Naive B cell (primary cell): Measurements from ENCODE around the gene FETUB. TPM values are rescaled to one million over a fixed set of nuclear protein-coding genes. Genes with fewer than 3 reads are reported as not detected.
A peak's percentile ranks its signal among the peaks of the same experiment; 100 is the strongest.

Experiments
- ATAC-seq, 2 donors: fragments of 150-1000 bp; cut with Tn5 transposase; 2 replicates each; pipeline ENCODE4 v1.10.0; 2021; ENCODE audit warnings: low read depth in 2 of 2, mild to moderate bottlenecking in 2 of 2, moderate library complexity in 2 of 2
- DNase-seq: peaks from one replicate; pipeline ENCODE4 v3.0.0; 2022
- H3K27ac Mint-ChIP-seq, 6 donors: one replicate each; pipeline ENCODE4 v1.8.0; 2020 to 2022; ENCODE audit warnings: mild to moderate bottlenecking in 6 of 6, mixed read lengths in 6 of 6, moderate library complexity in 5 of 6, inconsistent platforms in 2 of 6
- H3K27me3 Mint-ChIP-seq, 3 donors: one replicate each; pipeline ENCODE4 v1.8.0; 2021 to 2022; ENCODE audit warnings: mixed read lengths in 3 of 3, mild to moderate bottlenecking in 1 of 3
- H3K36me3 Mint-ChIP-seq, 2 donors: one replicate each; pipeline ENCODE4 v1.8.0; 2020 to 2022; ENCODE audit warnings: mixed read lengths in 2 of 2, inconsistent platforms in 1 of 2, mild to moderate bottlenecking in 1 of 2
- H3K4me1 Mint-ChIP-seq, 3 donors: one replicate each; pipeline ENCODE4 v1.8.0; 2020 to 2022; ENCODE audit warnings: mixed read lengths in 3 of 3, inconsistent platforms in 1 of 3, mild to moderate bottlenecking in 1 of 3, moderate library complexity in 1 of 3
- H3K4me3 Mint-ChIP-seq, 8 donors: one replicate each; pipeline ENCODE4 v1.8.0; 2020 to 2022; ENCODE audit warnings: mild to moderate bottlenecking in 8 of 8, mixed read lengths in 8 of 8, moderate library complexity in 8 of 8, inconsistent platforms in 2 of 8
- H3K9me3 Mint-ChIP-seq, 7 donors: one replicate each; pipeline ENCODE4 v1.8.0; 2020 to 2022; ENCODE audit warnings: mixed read lengths in 7 of 7, mild to moderate bottlenecking in 5 of 7, inconsistent platforms in 2 of 7, moderate library complexity in 1 of 7
- polyA plus RNA-seq, 6 donors: library from polyadenylated mRNA; unstranded; fragments of 300-500 nt; fragmentation: Illumina TruSeq; gene quantifications; one replicate each; pipeline ENCODE4 v1.2.3, GENCODE V29; 2021; ENCODE audit warnings: low read depth in 6 of 6

Gene FETUB
- polyA plus RNA-seq, 6 donors from 2014 or later, result not detected

GRCh38 chr3:186653080-186653707 is 13.0 kb downstream of the FETUB start:
- H3K4me3 Mint-ChIP-seq, result peak overlapping the region in 7 of 8 donors; percentile 16 to 77 (median 57)
- DNase-seq (peak; percentile 77), ATAC-seq (peak; percentile 94)
- H3K27ac Mint-ChIP-seq, result peak overlapping the region; percentile 81 to 97 (median 90)
- H3K9me3 Mint-ChIP-seq, result peaks cover 0 to 2% (median 0%) of the 10 kb centered on the region in 7 donors
- peaks cover 0 to 5% (median 3%) of the 10 kb centered on the region in 3 donors for H3K27me3 Mint-ChIP-seq
- H3K36me3 Mint-ChIP-seq, result no peaks in the 10 kb centered on the region
- peaks cover 14 to 32% (median 18%) of the 10 kb centered on the region in 3 donors for H3K4me1 Mint-ChIP-seq

GRCh38 chr3:186653984-186654383 is 13.8 kb downstream of the FETUB start:
- Mint-ChIP-seq H3K36me3 (no peaks in the 10 kb centered on the region), H3K9me3 (peaks cover 0 to 2% (median 0%) of the 10 kb centered on the region in 7 donors), H3K4me1 (peaks cover 14 to 32% (median 18%) of the 10 kb centered on the region in 3 donors), H3K27me3 (peaks cover 0 to 13% (median 11%) of the 10 kb centered on the region in 3 donors), H3K4me3 (peak overlapping the region in 3 of 8 donors; percentile 11 to 77 (median 15)), H3K27ac (peak overlapping the region in 2 of 6 donors; percentile 88 to 93)
- DNase-seq (no peak), ATAC-seq (no peak)

GRCh38 chr3:186663361-186664118 is 23.3 kb downstream of the FETUB start:
- no peaks in the 10 kb centered on the region for H3K36me3 Mint-ChIP-seq
- ATAC-seq (no peak), DNase-seq (no peak)
- H3K4me1 Mint-ChIP-seq, result no peaks in the 10 kb centered on the region
- H3K27ac Mint-ChIP-seq, result no peak overlapping the region
- peaks cover 19 to 52% (median 48%) of the 10 kb centered on the region in 3 donors for H3K27me3 Mint-ChIP-seq
- no peaks in the 10 kb centered on the region for H3K9me3 Mint-ChIP-seq
- H3K4me3 Mint-ChIP-seq, result no peak overlapping the region

GRCh38 chr3:186664119-186664495 is 23.9 kb downstream of the FETUB start:
- Mint-ChIP-seq H3K4me1 (no peaks in the 10 kb centered on the region), H3K27ac (peak overlapping the region in 1 of 6 donors; percentile 27), H3K36me3 (no peaks in the 10 kb centered on the region), H3K27me3 (peaks cover 19 to 48% (median 42%) of the 10 kb centered on the region in 3 donors), H3K4me3 (no peak overlapping the region), H3K9me3 (no peaks in the 10 kb centered on the region)
- ATAC-seq, result no peak
- no peak for DNase-seq

- Mint-ChIP-seq H3K4me1 (no peaks in the 10 kb centered on the region), H3K36me3 (no peaks in the 10 kb centered on the region), H3K27ac (peak overlapping the region in 1 of 6 donors; percentile 27), H3K27me3 (peaks cover 19 to 44% (median 38%) of the 10 kb centered on the region in 3 donors), H3K9me3 (no peaks in the 10 kb centered on the region), H3K4me3 (no peak overlapping the region)
- ATAC-seq (no peak), DNase-seq (no peak)
Measured at GRCh38 chr3:186664506-186664905, 24.3 kb downstream of the FETUB start.

GRCh38 chr3:186665625-186666188 is 25.5 kb downstream of the FETUB start, which contains the start of gene HRG:
HRG (plus strand) TSS chr3:186666014; CDS start chr3:186666032, 18 bp downstream.
- no peak for DNase-seq
- Mint-ChIP-seq H3K27me3 (peaks cover 22 to 42% (median 38%) of the 10 kb centered on the region in 3 donors), H3K36me3 (no peaks in the 10 kb centered on the region), H3K9me3 (no peaks in the 10 kb centered on the region), H3K27ac (no peak within 1 kb of the TSS), H3K4me3 (no peak within 1 kb of the TSS), H3K4me1 (no peaks in the 10 kb centered on the region)
- no peak for ATAC-seq

- H3K27ac Mint-ChIP-seq, result no peak overlapping the region
- no peak overlapping the region for H3K4me3 Mint-ChIP-seq
- H3K36me3 Mint-ChIP-seq, result no peaks in the 10 kb centered on the region
- peaks cover 0 to 2% (median 0%) of the 10 kb centered on the region in 7 donors for H3K9me3 Mint-ChIP-seq
- ATAC-seq (no peak), DNase-seq (no peak)
- H3K27me3 Mint-ChIP-seq, result peaks cover 26 to 47% (median 40%) of the 10 kb centered on the region in 3 donors
- no peaks in the 10 kb centered on the region for H3K4me1 Mint-ChIP-seq
Measured at GRCh38 chr3:186668426-186668825, 28.2 kb downstream of the FETUB start.

- DNase-seq (no peak), ATAC-seq (no peak)
- Mint-ChIP-seq H3K9me3 (peaks cover 0 to 2% (median 0%) of the 10 kb centered on the region in 7 donors), H3K4me1 (no peaks in the 10 kb centered on the region), H3K4me3 (no peak overlapping the region), H3K36me3 (no peaks in the 10 kb centered on the region), H3K27me3 (peaks cover 34 to 42% (median 36%) of the 10 kb centered on the region in 3 donors), H3K27ac (no peak overlapping the region)
Measured at GRCh38 chr3:186669378-186670084, 29.3 kb downstream of the FETUB start.

GRCh38 chr3:186670155-186670554 is 30.0 kb downstream of the FETUB start:
- Mint-ChIP-seq H3K4me1 (no peaks in the 10 kb centered on the region), H3K27ac (no peak overlapping the region), H3K36me3 (no peaks in the 10 kb centered on the region), H3K9me3 (peaks cover 0 to 2% (median 0%) of the 10 kb centered on the region in 7 donors), H3K4me3 (no peak overlapping the region), H3K27me3 (peaks cover 38 to 44% (median 39%) of the 10 kb centered on the region in 3 donors)
- no peak for DNase-seq
- ATAC-seq, result no peak

- no peak for DNase-seq
- Mint-ChIP-seq H3K27ac (no peak overlapping the region), H3K36me3 (no peaks in the 10 kb centered on the region), H3K27me3 (peaks cover 38 to 43% (median 40%) of the 10 kb centered on the region in 3 donors), H3K4me3 (no peak overlapping the region), H3K4me1 (no peaks in the 10 kb centered on the region), H3K9me3 (peaks cover 0 to 2% (median 0%) of the 10 kb centered on the region in 7 donors)
- ATAC-seq, result no peak
Measured at GRCh38 chr3:186671051-186671450, 30.9 kb downstream of the FETUB start.

- Mint-ChIP-seq H3K9me3 (peaks cover 0 to 2% (median 0%) of the 10 kb centered on the region in 7 donors), H3K4me1 (no peaks in the 10 kb centered on the region), H3K4me3 (no peak overlapping the region), H3K27ac (no peak overlapping the region), H3K27me3 (peaks cover 45 to 77% (median 72%) of the 10 kb centered on the region in 3 donors), H3K36me3 (peaks cover 0 to 5% of the 10 kb centered on the region in 2 donors)
- DNase-seq (no peak), ATAC-seq (no peak)
Measured at GRCh38 chr3:186678604-186679003, 38.4 kb downstream of the FETUB start.

GRCh38 chr3:186679151-186679550 is 39.0 kb downstream of the FETUB start:
- peaks cover 0 to 2% (median 0%) of the 10 kb centered on the region in 7 donors for H3K9me3 Mint-ChIP-seq
- peaks cover 40 to 72% (median 71%) of the 10 kb centered on the region in 3 donors for H3K27me3 Mint-ChIP-seq
- H3K4me3 Mint-ChIP-seq, result no peak overlapping the region
- DNase-seq (no peak), ATAC-seq (no peak)
- H3K4me1 Mint-ChIP-seq, result no peaks in the 10 kb centered on the region
- H3K27ac Mint-ChIP-seq, result no peak overlapping the region
- H3K36me3 Mint-ChIP-seq, result peaks cover 0 to 5% of the 10 kb centered on the region in 2 donors

- Mint-ChIP-seq H3K9me3 (peaks cover 10 to 12% (median 11%) of the 10 kb centered on the region in 7 donors), H3K4me1 (no peaks in the 10 kb centered on the region), H3K27me3 (peaks cover 36 to 74% (median 73%) of the 10 kb centered on the region in 3 donors), H3K4me3 (no peak overlapping the region), H3K27ac (no peak overlapping the region), H3K36me3 (peaks cover 13 to 15% of the 10 kb centered on the region in 2 donors)
- no peak for DNase-seq
- no peak for ATAC-seq
Measured at GRCh38 chr3:186680869-186681268, 40.7 kb downstream of the FETUB start.
